Measurements from ENCODE around the gene RABGEF1. TPM values are rescaled to one million over a fixed set of nuclear protein-coding genes. Genes with fewer than 3 reads are reported as not detected.

The RABGEF1 gene
- total RNA-seq, 4 donors from 2014 or later: 43.0 to 46.3 (median 44.3) TPM

DNA sequence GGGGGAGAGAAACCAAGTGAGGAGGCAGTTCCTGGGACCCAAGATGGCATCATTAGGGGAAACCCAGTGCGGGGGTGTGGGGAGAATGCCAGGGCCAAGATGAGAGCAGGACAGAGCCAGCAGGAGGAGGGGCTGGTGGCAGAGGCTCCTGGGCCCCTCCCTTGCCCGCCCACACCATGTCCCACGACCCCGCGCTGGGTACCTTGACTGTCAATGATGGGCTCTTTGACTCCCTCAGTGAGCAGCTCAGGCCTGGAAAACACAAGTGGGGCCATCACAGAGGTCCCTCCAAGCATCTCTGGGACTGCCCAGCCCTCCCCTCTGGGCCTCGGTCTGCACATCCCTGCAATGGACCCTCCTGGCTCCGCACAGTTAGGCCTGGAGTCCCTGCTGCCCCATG, 75.4 kb downstream of the RABGEF1 start:
- TF ChIP-seq, protein P1, sequence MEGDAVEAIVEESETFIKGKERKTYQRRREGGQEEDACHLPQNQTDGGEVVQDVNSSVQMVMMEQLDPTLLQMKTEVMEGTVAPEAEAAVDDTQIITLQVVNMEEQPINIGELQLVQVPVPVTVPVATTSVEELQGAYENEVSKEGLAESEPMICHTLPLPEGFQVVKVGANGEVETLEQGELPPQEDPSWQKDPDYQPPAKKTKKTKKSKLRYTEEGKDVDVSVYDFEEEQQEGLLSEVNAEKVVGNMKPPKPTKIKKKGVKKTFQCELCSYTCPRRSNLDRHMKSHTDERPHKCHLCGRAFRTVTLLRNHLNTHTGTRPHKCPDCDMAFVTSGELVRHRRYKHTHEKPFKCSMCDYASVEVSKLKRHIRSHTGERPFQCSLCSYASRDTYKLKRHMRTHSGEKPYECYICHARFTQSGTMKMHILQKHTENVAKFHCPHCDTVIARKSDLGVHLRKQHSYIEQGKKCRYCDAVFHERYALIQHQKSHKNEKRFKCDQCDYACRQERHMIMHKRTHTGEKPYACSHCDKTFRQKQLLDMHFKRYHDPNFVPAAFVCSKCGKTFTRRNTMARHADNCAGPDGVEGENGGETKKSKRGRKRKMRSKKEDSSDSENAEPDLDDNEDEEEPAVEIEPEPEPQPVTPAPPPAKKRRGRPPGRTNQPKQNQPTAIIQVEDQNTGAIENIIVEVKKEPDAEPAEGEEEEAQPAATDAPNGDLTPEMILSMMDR (IDR thresholded peaks at IDR 0.05; ENCODE audit: low read depth): no peak

DNA sequence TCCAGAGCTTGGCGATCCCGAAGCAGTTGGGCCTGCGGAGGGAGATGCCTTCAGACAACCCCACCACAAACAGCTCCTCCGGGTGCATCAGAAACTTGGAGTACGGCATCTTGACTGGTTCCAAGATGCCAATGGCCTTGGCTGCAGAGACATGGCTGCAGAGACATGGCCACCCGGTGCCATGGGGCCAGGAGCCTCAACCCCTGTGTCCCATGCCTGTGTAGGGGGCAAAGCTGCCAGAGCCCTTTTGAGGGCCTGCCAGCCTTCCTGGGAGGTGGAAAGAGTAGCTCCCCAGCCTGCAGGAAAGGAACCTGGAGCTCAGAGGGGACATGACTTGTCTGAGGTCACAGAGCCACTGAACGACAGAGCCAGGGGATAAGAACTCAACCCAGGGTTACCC, 83.5 kb downstream of the RABGEF1 start:
- TF ChIP-seq, protein P1 (IDR thresholded peaks at IDR 0.05; ENCODE audit: low read depth): no peak

DNA sequence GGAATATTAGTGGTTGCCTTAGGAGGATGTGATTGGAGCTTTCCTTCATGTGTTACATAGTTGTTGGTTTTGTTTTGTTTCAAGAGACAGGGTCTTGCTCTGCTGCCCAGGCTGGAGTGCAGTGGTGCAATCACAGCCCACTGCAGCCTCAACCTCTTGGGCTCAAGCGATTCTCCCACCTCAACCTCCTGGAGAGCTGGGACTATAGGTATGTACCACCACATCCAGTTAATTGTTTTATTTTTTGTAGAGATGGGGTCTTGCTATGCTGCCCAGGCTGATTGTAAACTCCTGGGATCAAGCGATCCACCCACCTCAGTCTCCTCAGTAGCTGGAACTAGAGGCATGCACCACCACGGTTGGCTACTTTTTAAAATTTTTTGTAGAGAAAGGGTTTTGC, 86.1 kb downstream of the RABGEF1 start:
- TF ChIP-seq, protein P1 (IDR thresholded peaks at IDR 0.05; ENCODE audit: low read depth): no peak

DNA sequence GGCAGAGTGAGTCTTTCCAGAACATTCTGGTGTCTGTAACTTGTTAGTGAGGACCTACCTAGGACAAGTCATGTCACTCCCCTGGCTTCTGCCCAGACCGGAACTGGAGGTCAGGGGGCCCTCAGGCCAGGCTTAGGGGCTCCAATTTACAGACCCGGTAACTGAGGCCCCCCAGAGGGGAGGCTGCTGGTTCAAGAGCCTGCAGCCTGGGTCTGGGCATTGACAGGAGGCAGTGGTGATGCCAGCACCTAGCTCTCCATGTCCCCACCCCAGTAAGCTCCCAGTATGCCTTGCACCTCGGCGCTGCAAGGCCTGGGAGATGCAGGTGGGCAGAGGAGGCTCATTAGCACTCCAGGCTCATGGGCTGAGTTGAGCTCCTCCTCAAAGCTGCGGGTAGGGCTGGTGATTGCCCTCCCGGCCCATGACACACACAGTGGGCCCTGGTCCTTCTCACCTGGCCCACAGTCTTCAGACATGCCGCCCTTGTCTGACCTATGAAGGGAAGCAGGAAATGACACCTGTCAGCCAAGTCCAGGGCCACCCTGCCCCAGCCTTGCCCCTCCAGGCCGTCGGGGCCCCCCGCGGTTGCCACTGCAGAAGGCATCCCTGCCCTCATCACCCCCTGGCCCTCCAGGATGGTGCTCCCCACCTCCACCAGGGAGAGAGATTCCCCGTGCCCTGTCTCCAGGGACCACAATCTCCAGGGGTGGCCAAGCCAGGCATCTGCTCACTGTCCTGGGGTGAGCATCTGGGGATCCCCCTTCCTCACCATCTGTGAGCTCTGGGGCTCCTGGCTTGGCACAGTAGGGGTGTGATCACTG, 92.2 kb downstream of the RABGEF1 start:
- TF ChIP-seq, protein P1 (IDR thresholded peaks at IDR 0.05; ENCODE audit: low read depth): no peak

DNA sequence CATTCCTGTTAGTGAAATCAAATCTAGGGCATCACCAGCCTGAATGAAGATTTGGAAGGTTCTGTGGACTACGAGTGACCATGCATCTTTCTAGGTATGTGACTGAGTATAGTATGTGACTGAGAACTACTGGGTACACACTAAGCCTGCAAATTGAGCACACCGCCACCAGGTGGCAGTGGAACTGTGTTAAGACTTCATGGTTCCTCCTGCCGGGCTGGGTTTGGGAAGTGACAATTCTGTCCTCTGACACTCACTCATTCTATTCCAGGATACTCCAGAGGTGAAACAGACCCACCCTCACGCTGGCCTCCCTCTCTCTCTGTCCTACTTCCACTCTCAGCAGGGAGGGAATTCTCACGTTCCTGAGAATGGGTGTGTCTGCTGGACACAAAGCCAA, 96.5 kb downstream of the RABGEF1 start:
- TF ChIP-seq, protein P1 (IDR thresholded peaks at IDR 0.05; ENCODE audit: low read depth): no peak

DNA sequence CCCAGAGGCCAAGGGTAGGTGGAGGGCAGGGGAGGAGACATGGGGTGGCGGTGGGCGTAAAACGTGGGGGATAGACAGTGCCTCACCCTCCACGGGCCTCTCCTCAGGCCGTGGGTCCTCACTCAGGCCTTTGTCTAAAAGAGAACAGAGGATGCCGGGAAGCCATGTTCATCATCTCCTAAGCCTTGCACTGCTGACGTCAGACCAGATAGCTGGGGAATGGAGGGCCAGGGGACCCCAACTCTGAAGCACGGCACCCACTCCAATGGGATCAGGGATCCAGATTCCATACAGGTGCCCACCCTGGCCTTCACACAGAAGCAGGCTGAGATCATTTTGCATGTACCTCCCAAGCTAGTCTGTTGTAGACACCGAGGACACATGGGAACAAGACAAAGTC, 97.1 kb downstream of the RABGEF1 start:
- TF ChIP-seq, protein P1 (IDR thresholded peaks at IDR 0.05; ENCODE audit: low read depth): no peak

DNA sequence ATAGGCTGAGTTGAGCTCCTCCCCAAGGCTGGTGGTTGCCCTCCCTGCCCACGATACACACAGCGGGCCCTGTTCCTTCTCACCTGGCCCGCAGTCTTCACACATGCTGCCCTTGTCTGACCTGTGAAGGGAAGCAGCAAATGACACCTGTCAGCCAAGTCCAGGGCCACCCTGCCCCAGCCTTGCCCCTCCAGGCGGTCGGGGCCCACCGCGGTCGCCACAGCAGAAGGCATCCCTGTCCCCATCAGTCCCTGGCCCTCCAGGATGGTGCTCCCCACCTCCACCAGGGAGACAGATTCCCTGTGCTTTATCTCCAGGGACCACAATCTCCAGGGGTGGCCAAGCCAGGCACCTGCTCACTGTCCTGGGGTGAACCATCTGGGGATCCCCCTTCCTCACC, 99.3 kb downstream of the RABGEF1 start:
- TF ChIP-seq, protein P1 (IDR thresholded peaks at IDR 0.05; ENCODE audit: low read depth): no peak
